ENCODE measurements around the gene SAMD14.
A peak's percentile ranks its signal among the peaks of the same experiment; 100 is the strongest.

Gene SAMD14

DNA sequence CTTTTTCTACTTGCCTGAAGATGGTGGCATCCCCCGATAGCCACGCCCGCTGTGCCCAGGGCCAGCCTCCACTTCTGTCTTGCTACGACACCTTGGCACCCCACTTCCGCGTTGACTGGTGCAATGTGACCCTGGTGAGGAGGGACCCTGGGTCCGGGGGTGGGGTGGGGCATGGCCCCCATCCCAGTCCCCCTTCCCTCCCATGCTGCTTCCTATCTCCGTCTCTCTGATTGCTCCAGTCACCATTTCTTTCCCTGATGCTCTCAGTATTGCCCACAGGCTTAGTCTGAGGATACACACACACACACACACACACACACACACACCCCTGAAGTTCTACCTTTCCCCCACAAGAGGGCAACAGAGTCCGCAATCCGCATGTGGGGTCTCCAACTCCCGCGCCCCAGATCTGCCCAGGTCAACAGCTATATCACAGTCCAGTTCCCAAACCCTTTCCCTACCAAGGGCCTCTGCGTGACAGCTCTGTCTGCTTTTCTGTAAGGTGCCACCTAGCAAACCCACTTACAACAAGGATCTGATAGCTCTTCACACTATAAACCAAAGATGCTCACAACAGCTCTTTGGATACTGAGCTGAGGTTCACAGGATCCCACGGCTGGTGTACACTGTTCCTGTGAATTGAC lies 39.3 kb upstream of the SAMD14 start:
- no peaks in the 10 kb centered on the region for H3K36me3 Mint-ChIP-seq (ENCODE audit: low read depth)
- peak overlapping the region; percentile 62 for H3K27ac Mint-ChIP-seq
- ATAC-seq (peak; percentile 72), DNase-seq (peak; percentile 49)
- peaks cover 13% of the 10 kb centered on the region for H3K4me1 Mint-ChIP-seq
- no peaks in the 10 kb centered on the region for H3K9me3 Mint-ChIP-seq
- no peaks in the 10 kb centered on the region for H3K27me3 Mint-ChIP-seq
- peak overlapping the region; percentile 48 for H3K4me3 Mint-ChIP-seq

- Mint-ChIP-seq H3K36me3 (ENCODE audit: low read depth) (no peaks in the 10 kb centered on the region), H3K27ac (peak overlapping the region; percentile 62), H3K27me3 (no peaks in the 10 kb centered on the region), H3K4me1 (peaks cover 22% of the 10 kb centered on the region), H3K4me3 (peak overlapping the region; percentile 48), H3K9me3 (no peaks in the 10 kb centered on the region)
- DNase-seq: no peak
- no peak for ATAC-seq
Measured at GRCh38 chr17:50168319-50168718, 38.4 kb upstream of the SAMD14 start.

DNA sequence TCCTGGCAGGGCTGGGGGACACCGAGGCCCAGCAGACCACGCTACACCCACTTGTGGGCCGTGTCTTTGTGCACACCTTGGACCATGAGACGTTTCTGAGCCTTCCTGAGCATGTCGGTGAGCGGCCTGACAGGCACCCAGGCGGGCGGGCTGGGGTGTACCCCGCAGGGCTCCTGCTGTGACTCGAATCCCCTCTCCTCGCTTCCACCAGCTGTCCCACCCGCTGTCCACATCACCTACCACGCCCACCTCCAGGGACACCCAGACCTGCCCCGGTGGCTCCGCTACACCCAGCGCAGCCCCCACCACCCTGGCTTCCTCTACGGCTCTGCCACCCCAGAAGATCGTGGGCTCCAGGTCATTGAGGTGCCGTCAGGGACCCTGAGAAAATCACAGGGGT lies 37.4 kb upstream of the SAMD14 start:
- ATAC-seq (no peak), DNase-seq (no peak)
- Mint-ChIP-seq H3K27ac (no peak overlapping the region), H3K27me3 (no peaks in the 10 kb centered on the region), H3K4me1 (peaks cover 31% of the 10 kb centered on the region), H3K36me3 (ENCODE audit: low read depth) (no peaks in the 10 kb centered on the region), H3K9me3 (no peaks in the 10 kb centered on the region), H3K4me3 (no peak overlapping the region)

DNA sequence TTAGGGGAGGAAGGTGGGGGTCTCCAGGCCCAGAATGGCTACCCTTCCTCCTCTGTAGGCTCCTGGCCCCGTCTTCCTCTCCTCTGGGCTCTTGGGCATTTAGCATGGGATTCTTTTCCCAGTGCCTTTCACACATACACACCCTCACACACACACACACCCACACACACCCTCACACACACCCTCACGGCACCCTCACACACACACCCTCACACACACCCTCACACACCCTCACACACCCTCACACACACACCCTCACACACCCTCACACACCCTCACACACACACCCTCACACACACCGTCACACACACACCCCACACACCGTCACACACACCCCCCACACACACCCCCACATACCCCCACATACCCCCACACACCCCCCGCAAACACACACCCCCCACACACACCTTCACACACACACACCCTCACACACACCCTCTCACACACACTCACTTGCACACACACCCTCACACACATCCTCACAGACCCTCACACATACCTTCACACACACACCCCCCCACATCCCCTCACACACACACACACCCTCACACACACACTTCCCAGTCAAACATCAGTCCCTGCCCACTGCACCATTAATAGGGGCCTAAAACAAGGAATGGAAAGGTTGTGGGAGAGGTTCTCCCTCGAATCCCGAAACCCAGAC lies 36.7 kb upstream of the SAMD14 start:
- Mint-ChIP-seq H3K27me3 (no peaks in the 10 kb centered on the region), H3K4me1 (peaks cover 38% of the 10 kb centered on the region), H3K9me3 (no peaks in the 10 kb centered on the region), H3K27ac (no peak overlapping the region), H3K4me3 (no peak overlapping the region), H3K36me3 (ENCODE audit: low read depth) (no peaks in the 10 kb centered on the region)
- ATAC-seq (no peak), DNase-seq (no peak)

DNA sequence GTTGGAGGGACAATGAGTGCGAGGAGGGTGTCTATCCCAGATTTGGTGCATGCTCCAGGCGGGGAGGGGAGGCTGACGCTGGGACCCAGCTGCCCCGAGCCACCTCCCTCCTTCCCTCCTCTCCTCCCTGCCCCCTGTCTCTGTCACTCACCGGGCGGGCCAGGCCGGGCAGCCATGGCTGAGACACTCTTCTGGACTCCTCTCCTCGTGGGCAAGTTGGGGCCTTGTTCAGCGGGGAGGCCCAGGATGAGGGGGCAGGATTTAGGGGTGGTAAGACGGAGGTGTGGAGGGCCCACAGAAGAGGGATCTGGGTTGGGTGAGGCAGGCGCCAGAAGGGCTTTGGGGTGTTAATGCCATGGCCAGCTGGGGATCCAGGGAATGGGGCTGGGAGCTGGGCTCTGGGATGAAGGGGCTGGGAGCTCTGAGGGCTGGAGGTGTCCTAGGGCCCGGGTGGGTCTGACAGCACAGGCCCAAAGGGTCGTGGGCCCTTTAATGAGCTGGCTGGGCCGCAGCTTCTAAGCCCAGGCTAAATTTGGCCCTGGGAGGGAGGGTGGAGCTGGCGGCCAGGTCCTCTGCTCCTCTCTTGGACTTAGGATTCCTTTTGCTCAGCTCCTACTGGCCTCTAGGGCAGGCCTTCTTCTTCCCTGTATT lies 36.0 kb upstream of the SAMD14 start, which contains the start of gene SGCA:
Gene SGCA (plus strand): TSS at position 139 of the 651 bp plus-strand sequence. CDS start 36 bp downstream, at position 175.
- H3K36me3 Mint-ChIP-seq (ENCODE audit: low read depth): no peaks in the 10 kb centered on the region
- peaks cover 43% of the 10 kb centered on the region for H3K4me1 Mint-ChIP-seq
- no peak within 1 kb of the TSS for H3K27ac Mint-ChIP-seq
- H3K9me3 Mint-ChIP-seq: no peaks in the 10 kb centered on the region
- no peak for DNase-seq
- ATAC-seq: no peak
- no peak within 1 kb of the TSS for H3K4me3 Mint-ChIP-seq
- no peaks in the 10 kb centered on the region for H3K27me3 Mint-ChIP-seq

GRCh38 chr17:50165466-50165865 lies 35.5 kb upstream of the SAMD14 start:
- ATAC-seq (no peak), DNase-seq (no peak)
- Mint-ChIP-seq H3K27me3 (no peaks in the 10 kb centered on the region), H3K4me1 (peaks cover 47% of the 10 kb centered on the region), H3K27ac (no peak overlapping the region), H3K36me3 (ENCODE audit: low read depth) (no peaks in the 10 kb centered on the region), H3K4me3 (no peak overlapping the region), H3K9me3 (no peaks in the 10 kb centered on the region)

- ATAC-seq (no peak), DNase-seq (no peak)
- H3K4me1 Mint-ChIP-seq: peaks cover 47% of the 10 kb centered on the region
- H3K36me3 Mint-ChIP-seq (ENCODE audit: low read depth): no peaks in the 10 kb centered on the region
- H3K9me3 Mint-ChIP-seq: no peaks in the 10 kb centered on the region
- H3K4me3 Mint-ChIP-seq: no peak overlapping the region
- H3K27ac Mint-ChIP-seq: no peak overlapping the region
- H3K27me3 Mint-ChIP-seq: no peaks in the 10 kb centered on the region
Measured at GRCh38 chr17:50165066-50165465, 35.1 kb upstream of the SAMD14 start.

- no peaks in the 10 kb centered on the region for H3K27me3 Mint-ChIP-seq
- peaks cover 47% of the 10 kb centered on the region for H3K4me1 Mint-ChIP-seq
- no peak overlapping the region for H3K27ac Mint-ChIP-seq
- no peak for DNase-seq
- no peaks in the 10 kb centered on the region for H3K36me3 Mint-ChIP-seq (ENCODE audit: low read depth)
- H3K9me3 Mint-ChIP-seq: no peaks in the 10 kb centered on the region
- ATAC-seq: no peak
- H3K4me3 Mint-ChIP-seq: no peak overlapping the region
Measured at GRCh38 chr17:50164697-50164988, 34.7 kb upstream of the SAMD14 start.

DNA sequence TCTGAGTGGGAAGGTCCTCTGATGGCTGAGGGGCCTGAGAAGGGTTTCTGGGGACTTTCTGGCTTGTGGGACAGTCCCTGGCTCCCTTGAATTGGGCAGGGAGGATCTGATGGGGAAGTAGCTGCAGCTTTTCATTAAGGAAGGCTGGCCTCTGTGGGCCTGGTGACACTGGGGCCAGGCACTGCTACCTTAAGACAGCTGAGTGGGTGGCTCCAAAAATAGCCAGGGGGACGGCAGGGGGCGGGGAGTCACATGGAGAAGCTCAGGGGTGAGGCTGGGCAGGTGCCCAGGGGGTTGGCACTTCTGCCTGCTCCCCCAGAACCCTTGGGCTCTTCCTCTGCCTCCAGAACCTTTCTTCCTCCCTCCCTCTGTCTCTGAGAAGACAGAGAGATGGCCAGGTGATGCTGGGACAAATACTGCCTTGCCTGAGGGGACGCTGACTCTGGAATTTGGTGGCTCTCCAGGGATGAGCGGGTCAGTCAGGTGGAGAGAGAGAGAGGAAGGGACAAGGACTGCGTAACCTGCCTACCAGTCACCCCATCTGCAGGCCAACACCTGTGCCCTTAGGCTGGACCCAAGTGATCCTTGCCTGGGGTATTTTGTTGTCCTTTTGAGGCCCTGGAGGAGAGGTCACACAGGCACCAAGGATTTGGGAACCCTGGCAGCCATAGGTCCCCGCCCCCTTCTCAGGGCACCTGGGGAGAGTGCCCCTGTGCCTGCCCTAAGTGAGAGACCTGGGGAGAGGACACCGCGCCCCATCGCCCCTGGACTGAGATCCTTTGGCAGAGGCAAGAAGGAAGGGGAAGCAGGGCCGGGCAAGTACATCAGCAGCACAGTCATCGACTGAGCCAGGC lies 34.1 kb upstream of the SAMD14 start:
- ATAC-seq (no peak), DNase-seq (peak; percentile 49)
- Mint-ChIP-seq H3K4me1 (peaks cover 43% of the 10 kb centered on the region), H3K9me3 (no peaks in the 10 kb centered on the region), H3K27ac (peak overlapping the region; percentile 71), H3K36me3 (ENCODE audit: low read depth) (no peaks in the 10 kb centered on the region), H3K4me3 (no peak overlapping the region), H3K27me3 (no peaks in the 10 kb centered on the region)

GRCh38 chr17:50162466-50163254 lies 32.7 kb upstream of the SAMD14 start:
- peak; percentile 17 for ATAC-seq
- Mint-ChIP-seq H3K27ac (peak overlapping the region; percentile 92), H3K4me3 (peak overlapping the region; percentile 35), H3K27me3 (no peaks in the 10 kb centered on the region), H3K36me3 (ENCODE audit: low read depth) (no peaks in the 10 kb centered on the region), H3K4me1 (peaks cover 38% of the 10 kb centered on the region), H3K9me3 (no peaks in the 10 kb centered on the region)
- DNase-seq: no peak

DNA sequence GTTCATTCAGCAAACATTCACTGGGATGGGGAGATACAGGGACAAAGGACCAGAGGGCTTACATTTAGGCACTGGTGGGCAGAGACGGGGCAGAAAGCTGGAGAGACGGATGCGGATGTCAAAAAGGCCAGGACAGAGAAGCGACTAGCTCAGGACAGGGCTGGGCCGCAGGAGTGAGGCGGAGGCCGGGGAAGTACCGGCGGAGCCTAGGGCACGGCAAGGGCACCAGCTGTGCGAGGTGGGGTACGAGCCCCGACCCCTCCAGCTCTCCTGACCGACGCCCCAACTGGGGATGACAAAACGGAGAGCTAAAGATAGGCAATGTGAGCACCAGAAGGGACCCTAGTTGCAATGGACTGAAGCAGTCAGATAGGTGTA lies 31.9 kb upstream of the SAMD14 start:
- Mint-ChIP-seq H3K4me3 (peak overlapping the region; percentile 65), H3K27ac (peak overlapping the region; percentile 92), H3K4me1 (peaks cover 38% of the 10 kb centered on the region), H3K9me3 (no peaks in the 10 kb centered on the region), H3K27me3 (no peaks in the 10 kb centered on the region), H3K36me3 (ENCODE audit: low read depth) (no peaks in the 10 kb centered on the region)
- no peak for DNase-seq
- ATAC-seq: no peak

DNA sequence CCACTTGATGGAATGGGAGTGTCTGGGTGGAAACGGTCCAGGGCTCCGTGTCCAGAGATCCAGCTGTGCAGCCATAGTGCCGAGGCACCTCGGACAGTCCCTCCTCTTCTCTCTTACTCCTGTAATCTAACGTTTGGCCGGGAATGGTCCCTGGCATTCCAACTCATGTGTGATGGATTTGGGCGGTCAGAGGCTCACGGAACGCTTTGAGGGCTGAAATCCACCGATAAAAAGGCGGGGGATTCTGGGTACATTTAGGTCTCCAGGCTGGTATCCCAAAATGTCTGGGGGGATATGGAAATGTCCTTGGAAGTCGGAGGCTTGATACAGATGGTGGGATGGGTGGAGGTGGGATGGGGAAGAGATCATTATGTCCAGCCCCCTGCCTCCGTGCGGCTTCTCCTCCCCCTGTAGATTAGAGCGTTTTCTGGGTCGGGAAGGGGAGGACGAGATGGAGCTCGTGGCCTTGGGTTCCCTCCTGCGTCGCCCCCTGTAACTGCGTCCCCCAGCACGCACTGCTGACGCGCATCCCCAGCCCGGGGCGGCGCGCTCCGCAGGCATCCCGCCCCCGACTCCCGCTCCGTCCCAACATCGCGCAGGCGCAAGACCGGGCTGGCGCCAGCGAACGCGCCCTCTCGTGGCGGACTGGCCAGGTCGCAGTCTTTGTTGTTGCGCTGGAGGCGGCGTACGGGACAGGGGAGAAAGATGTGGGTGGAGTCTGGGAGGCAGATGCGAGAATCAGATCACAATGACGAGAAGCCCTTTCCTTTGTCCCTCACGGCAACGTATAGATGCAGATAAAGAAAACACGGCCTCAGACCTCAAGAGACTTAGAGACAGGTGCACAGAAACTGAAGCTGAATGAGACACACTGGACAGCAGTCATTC lies 31.3 kb upstream of the SAMD14 start:
- Mint-ChIP-seq H3K4me3 (peak overlapping the region; percentile 65), H3K27me3 (no peaks in the 10 kb centered on the region), H3K9me3 (no peaks in the 10 kb centered on the region), H3K36me3 (ENCODE audit: low read depth) (no peaks in the 10 kb centered on the region), H3K4me1 (peaks cover 38% of the 10 kb centered on the region), H3K27ac (peak overlapping the region; percentile 92)
- DNase-seq: peak; percentile 98
- ATAC-seq: peak; percentile 92

DNA sequence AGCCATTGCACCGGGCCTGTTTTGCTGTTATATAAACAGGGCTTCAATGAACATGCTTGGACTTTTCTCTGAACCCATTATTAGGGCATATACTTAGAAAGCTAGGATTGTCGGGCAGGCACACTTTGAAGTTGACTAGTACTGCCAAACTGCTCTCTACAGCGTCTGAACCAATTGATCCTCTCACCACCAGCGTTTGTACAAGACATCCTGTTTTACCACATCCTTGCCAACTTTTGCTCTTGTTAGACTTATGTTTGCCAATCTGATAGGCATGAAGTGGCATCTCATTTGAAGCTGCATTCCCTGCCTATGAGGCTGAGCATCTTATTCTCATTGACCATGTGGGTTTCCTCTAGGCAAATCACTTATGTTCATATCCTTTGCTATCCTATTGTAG lies 27.9 kb upstream of the SAMD14 start:
- Mint-ChIP-seq H3K36me3 (ENCODE audit: low read depth) (no peaks in the 10 kb centered on the region), H3K27me3 (no peaks in the 10 kb centered on the region), H3K9me3 (no peaks in the 10 kb centered on the region), H3K4me1 (peaks cover 35% of the 10 kb centered on the region), H3K4me3 (no peak overlapping the region), H3K27ac (no peak overlapping the region)
- DNase-seq (no peak), ATAC-seq (no peak)

All from activated naive CD8-positive, alpha-beta T cell treated with anti-CD3 and anti-CD28 coated beads, Interleukin-2, amount 50 U/mL, for 24 hours (primary cell).